Epithelial cell of esophagus (primary cell): ENCODE data around the gene L2HGDH.
A peak's percentile ranks its signal among the peaks of the same experiment; 100 is the strongest.

ENCODE experiments used
- DNase-seq: peaks from one replicate; pipeline ENCODE4 v3.0.0; 2010; ENCODE audit warnings: low read depth
- H3K4me3 ChIP-seq: 2 replicates; pipeline ENCODE4 v1.5.1; 2011; ENCODE audit warnings: mild to moderate bottlenecking, low read length, control low read depth
- CTCF ChIP-seq: IDR thresholded peaks from 2 replicates; pipeline ENCODE4 v1.5.1; 2011; ENCODE audit warnings: low read depth, mild to moderate bottlenecking, low read length, control low read depth, inconsistent platforms; ENCODE audit not compliant: insufficient read depth; ENCODE audit errors: missing control alignments

Gene L2HGDH

GRCh38 chr14:50345846-50346422 lies 33.9 kb upstream of the L2HGDH start:
- TF ChIP-seq CTCF: no peak
- DNase-seq: no peak
- no peak overlapping the region for H3K4me3 ChIP-seq

- TF ChIP-seq CTCF: no peak
- DNase-seq: no peak
- H3K4me3 ChIP-seq: no peak overlapping the region
Observed at GRCh38 chr14:50344876-50345563, 33.0 kb upstream of the L2HGDH start.

- H3K4me3 ChIP-seq: no peak overlapping the region
- DNase-seq: peak; percentile 80
- no peak for TF ChIP-seq CTCF
Observed at GRCh38 chr14:50344116-50344775, 32.2 kb upstream of the L2HGDH start.

- no peak overlapping the region for H3K4me3 ChIP-seq
- no peak for TF ChIP-seq CTCF
- DNase-seq: no peak
Observed at GRCh38 chr14:50343434-50343833, 31.4 kb upstream of the L2HGDH start.

GRCh38 chr14:50342221-50343078 lies 30.4 kb upstream of the L2HGDH start:
- TF ChIP-seq CTCF: peak; percentile 45
- peak; percentile 68 for DNase-seq
- no peak overlapping the region for H3K4me3 ChIP-seq

- H3K4me3 ChIP-seq: no peak overlapping the region
- TF ChIP-seq CTCF: no peak
- no peak for DNase-seq
Observed at GRCh38 chr14:50340963-50341362, 28.9 kb upstream of the L2HGDH start.
